K562 (cell line): ENCODE results near the gene UBALD2.

Experiments
- ASH1L ChIP-seq: fragments of 450-650 bp; IDR thresholded peaks from 2 replicates; pipeline ENCODE4 v1.6.1; 2018; ENCODE audit warnings: borderline replicate concordance, mild to moderate bottlenecking, low read depth; ENCODE audit not compliant: partially characterized antibody
- BHLHE40 ChIP-seq: IDR thresholded peaks from 2 replicates; pipeline ENCODE4 v1.6.1; 2011; ENCODE audit warnings: low read length, improper control_type of control experiment
- DMBX1 ChIP-seq: fragments of 250-450 bp; sonication (Bioruptor Pico); IDR thresholded peaks from 2 replicates; pipeline ENCODE4 v1.8.0; 2022; ENCODE audit warnings: inconsistent platforms, mild to moderate bottlenecking, moderate library complexity, borderline replicate concordance
- NBN ChIP-seq: fragments of 450-650 bp; IDR thresholded peaks from 2 replicates; pipeline ENCODE4 v1.6.1; 2016; ENCODE audit warnings: low read depth, mild to moderate bottlenecking
- NFIX ChIP-seq: fragments of 250-450 bp; sonication (Bioruptor Pico); IDR thresholded peaks from 2 replicates; pipeline ENCODE4 v1.4.0; 2020; ENCODE audit warnings: low read depth, mild to moderate bottlenecking, moderate library complexity
- POLR2A ChIP-seq: fragments of 450-650 bp; conservative IDR thresholded peaks from 2 replicates; pipeline ENCODE4 v1.6.1; 2016
- TAF1 ChIP-seq: IDR thresholded peaks from 2 replicates; pipeline ENCODE4 v1.6.1; 2011; ENCODE audit warnings: mild to moderate bottlenecking, low read length, moderate library complexity; ENCODE audit not compliant: insufficient read depth, control insufficient read depth, severe bottlenecking; ENCODE audit errors: extremely low read depth
- ZNF253 ChIP-seq: fragments of 250-450 bp; sonication (Bioruptor Pico); conservative IDR thresholded peaks from 2 replicates; pipeline ENCODE4 v1.6.1; 2021; ENCODE audit warnings: mild to moderate bottlenecking
- ZNF449 ChIP-seq: fragments of 250-450 bp; sonication (Bioruptor Pico); IDR thresholded peaks from 2 replicates; pipeline ENCODE4 v1.8.0; 2022; ENCODE audit warnings: moderate library complexity, mild to moderate bottlenecking, inconsistent platforms
- TF ChIP-seq, protein P1 (sequence below): sonication (generic); formaldehyde crosslinking; IDR thresholded peaks from 2 replicates; pipeline ENCODE4 v1.8.1; 2023; ENCODE audit warnings: mild to moderate bottlenecking, missing genetic modification reagents
- TF ChIP-seq, protein P2 (sequence below): fragments of 450-650 bp; formaldehyde crosslinking; IDR thresholded peaks from 2 replicates; pipeline ENCODE4 v1.4.0; 2020; ENCODE audit warnings: mild to moderate bottlenecking, mixed read lengths

- TF ChIP-seq ASH1L (no peak), ZNF253 (CRISPR knock-in tag) (no peak), ZNF449 (no peak), BHLHE40 (no peak), NBN (no peak), DMBX1 (CRISPR knock-in tag) (no peak), TAF1 (no peak), NFIX (CRISPR knock-in tag) (no peak), POLR2A (no peak)
- TF ChIP-seq, protein P1, sequence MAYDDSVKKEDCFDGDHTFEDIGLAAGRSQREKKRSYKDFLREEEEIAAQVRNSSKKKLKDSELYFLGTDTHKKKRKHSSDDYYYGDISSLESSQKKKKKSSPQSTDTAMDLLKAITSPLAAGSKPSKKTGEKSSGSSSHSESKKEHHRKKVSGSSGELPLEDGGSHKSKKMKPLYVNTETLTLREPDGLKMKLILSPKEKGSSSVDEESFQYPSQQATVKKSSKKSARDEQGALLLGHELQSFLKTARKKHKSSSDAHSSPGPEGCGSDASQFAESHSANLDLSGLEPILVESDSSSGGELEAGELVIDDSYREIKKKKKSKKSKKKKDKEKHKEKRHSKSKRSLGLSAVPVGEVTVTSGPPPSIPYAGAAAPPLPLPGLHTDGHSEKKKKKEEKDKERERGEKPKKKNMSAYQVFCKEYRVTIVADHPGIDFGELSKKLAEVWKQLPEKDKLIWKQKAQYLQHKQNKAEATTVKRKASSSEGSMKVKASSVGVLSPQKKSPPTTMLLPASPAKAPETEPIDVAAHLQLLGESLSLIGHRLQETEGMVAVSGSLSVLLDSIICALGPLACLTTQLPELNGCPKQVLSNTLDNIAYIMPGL (CRISPR knock-in tag), result no peak
- TF ChIP-seq, protein P2, sequence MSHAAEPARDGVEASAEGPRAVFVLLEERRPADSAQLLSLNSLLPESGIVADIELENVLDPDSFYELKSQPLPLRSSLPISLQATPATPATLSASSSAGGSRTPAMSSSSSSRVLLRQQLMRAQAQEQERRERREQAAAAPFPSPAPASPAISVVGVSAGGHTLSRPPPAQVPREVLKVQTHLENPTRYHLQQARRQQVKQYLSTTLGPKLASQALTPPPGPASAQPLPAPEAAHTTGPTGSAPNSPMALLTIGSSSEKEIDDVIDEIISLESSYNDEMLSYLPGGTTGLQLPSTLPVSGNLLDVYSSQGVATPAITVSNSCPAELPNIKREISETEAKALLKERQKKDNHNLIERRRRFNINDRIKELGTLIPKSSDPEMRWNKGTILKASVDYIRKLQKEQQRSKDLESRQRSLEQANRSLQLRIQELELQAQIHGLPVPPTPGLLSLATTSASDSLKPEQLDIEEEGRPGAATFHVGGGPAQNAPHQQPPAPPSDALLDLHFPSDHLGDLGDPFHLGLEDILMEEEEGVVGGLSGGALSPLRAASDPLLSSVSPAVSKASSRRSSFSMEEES, result no peak
These were observed 9.2 kb upstream of the UBALD2 start for GRCh38 chr17:76255801-76256429.
